NCI-H2227 treated with DMSO at 0.1 percent for 48 hours (cell line): ENCODE measurements around the gene BMERB1.
"Not testable (repeated sequence)": the region's sequence is repeated elsewhere in the genome, so short reads cannot be mapped to it uniquely, and the experiment has no call there.

Experiments
- DNase-seq: peaks from one replicate; lab custom pipeline; 2025; lab: John Stamatoyannopoulos, UW

The BMERB1 gene

GRCh38 chr16:15523092-15523541 is 88.7 kb downstream of the BMERB1 start:
- DNase-seq = no peak

DNA sequence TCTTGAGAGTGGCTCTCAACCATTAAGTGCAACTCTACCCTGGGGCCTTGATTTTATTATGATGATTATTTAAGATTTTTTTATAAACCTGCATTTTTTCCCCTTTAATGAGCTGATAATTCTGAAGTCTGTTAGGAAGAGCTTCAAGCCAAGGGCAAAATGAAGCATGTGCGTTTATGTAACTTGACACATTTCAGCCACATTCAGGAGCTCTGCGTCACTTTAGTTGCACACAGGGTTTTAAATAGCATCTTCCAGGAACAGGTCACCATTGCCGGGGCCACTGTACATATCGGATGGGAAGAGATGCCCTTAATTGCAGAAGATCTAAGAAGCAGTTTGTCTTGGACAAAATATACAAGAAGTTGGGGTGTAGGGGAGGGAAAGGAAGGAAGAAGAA is 89.6 kb downstream of the BMERB1 start:
- no peak for DNase-seq

DNA sequence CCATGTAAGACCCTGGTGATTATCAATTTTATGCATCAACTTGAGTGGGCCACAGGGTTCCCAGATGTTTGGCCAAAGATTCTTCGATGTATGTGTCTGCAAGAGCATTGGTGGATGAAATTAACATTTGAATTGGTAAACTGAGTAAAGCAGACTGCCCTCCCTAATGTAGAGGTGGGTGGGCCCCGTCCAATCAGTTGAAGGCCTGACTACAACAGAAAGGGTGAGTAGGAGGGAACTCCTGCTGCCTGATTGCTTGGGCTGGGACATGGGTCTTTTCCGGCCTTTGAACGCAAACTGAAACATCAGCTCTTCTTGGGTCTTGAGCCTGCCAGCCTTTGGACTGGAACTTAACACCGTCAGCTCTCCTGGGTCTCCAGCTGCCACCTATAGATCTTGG is 90.6 kb downstream of the BMERB1 start:
- no peak for DNase-seq

- DNase-seq = no peak
Measured at GRCh38 chr16:15526097-15526496, 91.7 kb downstream of the BMERB1 start.

DNA sequence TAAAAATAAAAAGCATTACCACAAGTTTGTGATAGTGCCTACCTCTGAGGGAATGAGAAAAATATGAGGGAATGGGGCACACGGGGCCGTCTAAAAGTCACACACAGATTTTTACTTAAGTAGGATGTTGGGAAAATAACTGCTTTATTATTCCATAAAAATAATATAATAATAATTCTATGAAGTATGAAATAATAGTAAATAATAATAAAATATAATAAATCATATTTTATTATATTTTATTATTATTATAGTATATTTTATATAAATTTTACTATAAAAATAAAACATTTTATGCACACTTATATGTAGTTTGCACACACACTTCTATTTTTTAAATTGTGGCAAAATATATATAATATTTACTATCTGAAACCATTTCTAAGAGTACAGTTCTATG is 92.3 kb downstream of the BMERB1 start:
- no peak for DNase-seq

DNA sequence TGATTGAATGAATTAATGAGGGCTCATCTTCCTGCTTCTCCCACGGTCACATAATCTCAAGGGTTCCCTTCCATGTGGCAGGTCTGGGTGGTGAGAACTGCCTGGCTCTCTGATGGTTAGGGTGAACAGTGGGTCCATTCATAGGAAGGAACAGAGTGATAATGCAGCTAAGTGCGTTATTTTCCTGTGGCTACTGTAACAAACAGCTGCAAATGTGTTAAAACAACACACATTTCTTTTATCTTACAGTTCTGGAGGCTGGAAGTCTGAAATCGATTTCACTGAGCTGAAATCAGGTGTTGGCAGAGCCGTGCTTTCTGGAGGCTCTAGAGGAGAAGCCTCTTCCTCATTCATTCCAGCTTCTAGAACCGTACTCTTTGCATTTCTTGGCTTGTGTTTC is 95.3 kb downstream of the BMERB1 start:
- no peak for DNase-seq

GRCh38 chr16:15530085-15530484 is 95.7 kb downstream of the BMERB1 start:
- DNase-seq = no peak

DNA sequence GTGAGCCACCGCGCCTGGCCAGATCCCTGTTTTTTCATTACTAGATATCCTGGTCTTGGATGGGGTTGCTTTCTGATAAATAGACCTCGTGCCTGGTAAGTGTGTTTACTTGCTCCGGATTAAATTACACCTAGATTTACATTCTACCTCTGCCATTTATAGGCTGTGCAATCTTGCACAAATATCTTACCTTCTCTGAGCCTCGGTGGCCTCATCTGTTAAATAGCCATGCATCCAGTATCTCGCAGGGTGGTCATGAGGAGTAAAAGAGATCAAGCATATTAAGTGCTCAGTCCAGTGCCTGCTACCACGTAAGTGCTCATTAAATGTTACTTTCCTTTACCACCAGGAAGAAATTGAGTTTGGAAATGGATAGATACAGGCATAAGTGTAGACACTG is 98.4 kb downstream of the BMERB1 start:
- DNase-seq = no peak

DNA sequence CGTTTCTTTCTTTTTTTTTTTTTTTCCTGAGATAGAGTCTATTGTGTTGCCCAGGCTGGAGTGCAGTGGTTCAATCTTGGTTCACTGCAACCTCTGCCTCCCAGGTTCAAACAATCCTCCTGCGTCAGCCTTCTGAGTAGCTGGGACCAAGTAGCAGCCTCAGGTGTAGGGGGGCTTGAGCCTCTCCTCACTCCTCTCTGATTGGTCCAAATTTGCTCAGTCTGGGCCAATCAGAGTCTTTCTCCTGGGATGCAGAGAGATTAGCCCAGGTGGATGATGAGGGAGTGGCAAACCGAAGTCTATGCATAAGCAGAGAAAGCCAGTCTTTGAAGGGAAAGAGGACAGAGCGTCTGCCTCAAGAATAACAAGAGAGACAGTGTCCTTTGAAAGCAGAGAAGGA is 99.0 kb downstream of the BMERB1 start:
- DNase-seq = no peak

DNA sequence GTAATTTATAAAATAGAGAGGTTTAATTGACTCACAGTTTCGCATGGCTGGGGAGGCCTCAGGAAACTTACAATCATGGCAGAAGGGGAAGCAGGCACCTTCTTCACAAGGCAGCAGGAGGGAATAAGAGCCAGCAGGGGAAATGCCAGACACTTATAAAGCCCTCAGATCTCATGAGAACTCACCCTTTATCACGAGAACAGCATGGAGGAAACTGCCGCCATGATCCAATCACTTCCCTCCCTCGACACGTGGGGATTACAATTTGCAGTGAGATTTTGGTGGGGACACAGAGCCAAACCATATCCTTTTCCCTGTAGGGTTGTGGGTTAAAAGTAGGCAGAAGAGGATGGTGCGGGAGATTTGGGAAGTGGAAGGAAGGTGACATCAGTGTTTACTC is 101.4 kb downstream of the BMERB1 start:
- no peak for DNase-seq

DNA sequence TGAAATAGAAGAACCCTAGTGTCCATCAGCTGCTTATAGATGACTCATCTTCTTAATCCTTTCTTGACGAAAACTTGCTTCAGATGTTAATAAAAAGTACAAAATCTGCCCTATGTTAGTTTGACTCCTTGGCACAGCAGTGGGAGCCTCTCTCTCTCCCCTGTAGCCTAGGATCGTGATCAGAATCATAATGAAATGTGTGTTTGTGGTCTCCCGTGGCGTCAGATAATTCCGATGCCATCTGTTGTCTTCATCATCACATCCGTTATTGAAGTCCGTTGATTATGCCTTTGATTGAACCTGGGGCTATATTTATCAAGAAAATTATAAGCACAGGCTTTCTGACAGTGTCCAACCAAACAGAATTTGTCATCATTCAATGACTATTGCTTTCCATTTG is 102.5 kb downstream of the BMERB1 start:
- DNase-seq = no peak

DNA sequence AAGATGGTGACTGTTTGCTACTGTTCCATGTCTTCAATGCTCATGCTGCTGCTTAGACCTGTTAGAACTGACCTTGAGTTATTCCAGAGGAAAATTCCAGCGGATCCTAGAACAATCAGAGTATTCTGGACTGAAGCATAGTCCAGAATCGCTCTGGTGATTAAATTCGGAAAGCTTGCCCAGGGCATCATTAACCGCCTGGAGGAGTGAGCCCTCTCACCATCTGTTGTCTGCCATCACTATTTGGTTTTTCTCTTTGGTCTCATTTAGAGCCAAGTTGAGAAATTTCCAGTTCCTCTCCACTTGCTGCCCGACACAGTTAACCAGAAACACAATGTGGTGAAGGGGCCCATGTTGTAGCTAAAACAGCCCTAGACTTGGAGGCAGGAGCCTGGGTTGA is 104.1 kb downstream of the BMERB1 start:
- no peak for DNase-seq

GRCh38 chr16:15539197-15539596 is 104.8 kb downstream of the BMERB1 start:
- peak; percentile 39 for DNase-seq

GRCh38 chr16:15542261-15542660 is 107.9 kb downstream of the BMERB1 start:
- no peak for DNase-seq

DNA sequence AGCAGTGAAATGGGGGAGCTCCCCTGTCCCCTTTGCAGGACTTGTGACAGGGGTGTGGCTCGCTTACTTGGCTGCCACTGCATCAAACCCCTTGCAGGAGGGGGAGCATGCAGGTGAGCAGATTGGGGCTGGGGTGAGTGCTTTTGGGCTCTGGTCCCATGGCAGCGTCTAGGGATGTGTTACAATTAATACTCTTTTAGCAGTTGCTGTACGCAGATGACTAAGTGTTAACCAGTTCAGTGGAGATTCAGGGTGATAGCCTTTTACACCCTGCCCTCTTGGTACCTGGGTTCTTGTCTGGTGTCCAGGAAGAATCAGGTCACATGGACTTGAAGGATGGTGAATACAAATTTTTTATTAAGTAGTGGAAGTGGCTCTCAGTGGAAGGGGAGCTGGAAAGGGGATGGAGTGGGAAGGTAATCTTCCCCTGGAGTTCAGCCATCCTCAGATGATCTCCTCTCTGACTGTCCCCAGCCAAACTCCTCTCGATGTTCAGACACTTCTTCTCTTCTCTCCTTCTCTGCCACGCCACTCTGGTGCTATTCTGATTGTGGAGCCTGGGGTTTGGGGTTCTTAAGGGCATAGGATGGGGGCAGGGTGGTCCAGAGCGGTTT is 108.5 kb downstream of the BMERB1 start:
- no peak for DNase-seq

DNA sequence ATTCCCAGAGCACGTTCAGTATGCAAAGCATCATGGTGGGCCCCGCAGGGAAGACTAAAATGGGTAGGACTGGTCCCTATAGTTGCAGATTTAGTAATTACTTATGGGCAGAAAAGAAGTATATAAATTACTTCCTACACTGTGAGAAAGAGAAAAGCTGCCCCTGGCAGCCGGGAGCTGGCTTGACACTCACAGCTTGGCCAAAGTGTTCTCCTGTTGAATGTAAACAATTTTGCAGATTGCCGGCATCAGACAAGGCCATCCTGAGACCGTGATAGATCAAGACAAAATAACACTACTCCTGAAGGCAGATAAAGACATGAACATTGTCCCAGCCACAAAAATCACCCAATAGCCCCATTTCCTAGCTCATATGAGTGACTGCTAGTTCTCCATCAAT is 110.0 kb downstream of the BMERB1 start:
- no peak for DNase-seq

- DNase-seq = no peak
Measured at GRCh38 chr16:15545544-15545943, 111.2 kb downstream of the BMERB1 start.

DNA sequence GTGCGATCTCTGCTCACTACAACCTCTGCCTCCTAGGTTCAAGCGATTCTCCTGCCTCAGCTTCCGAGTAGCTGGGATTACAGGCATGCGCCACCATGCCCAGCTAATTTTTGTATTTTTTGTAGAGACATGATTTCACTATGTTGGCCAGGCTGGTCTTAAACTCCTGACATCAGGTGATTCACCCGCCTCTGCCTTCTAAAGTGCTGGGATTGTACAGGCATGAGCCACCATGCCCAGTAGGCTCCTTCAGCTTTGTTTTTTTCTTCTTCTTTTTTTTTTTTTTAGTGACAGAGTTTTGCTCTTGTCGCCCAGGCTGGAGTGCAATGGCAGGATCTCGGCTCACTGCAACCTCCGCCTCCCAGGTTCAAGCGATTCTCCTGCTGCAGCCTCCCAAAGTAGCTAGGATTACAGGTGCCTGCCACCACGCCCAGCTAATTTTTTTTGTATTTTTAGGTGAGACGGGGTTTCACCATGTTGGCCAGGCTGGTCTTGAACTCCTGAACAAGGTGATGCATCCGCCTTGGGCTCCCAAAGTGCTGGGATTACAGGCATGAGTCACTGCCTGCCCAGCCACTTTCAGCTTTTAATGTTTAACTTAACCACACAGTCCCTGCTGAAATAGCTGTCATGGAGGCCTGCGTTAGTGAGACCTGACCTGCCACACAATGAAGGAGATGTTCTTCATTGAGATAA is 112.8 kb downstream of the BMERB1 start:
- DNase-seq = not testable (repeated sequence)

DNA sequence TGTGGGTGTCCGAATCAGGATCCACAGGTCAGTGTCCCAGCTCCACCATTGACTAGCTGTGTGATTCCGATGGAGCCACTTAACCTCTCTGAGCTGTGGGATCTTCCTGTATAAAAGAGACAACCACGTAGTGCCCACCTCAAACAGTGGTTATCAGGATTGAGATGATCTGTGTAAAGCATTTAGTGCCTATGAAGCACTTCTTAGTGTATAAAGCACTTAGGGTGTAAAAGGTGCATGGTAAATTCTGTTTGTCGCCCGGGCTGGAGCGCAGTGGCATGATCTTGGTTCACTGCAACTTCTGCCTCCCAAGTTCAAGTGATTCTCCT is 113.3 kb downstream of the BMERB1 start:
- DNase-seq = no peak

DNA sequence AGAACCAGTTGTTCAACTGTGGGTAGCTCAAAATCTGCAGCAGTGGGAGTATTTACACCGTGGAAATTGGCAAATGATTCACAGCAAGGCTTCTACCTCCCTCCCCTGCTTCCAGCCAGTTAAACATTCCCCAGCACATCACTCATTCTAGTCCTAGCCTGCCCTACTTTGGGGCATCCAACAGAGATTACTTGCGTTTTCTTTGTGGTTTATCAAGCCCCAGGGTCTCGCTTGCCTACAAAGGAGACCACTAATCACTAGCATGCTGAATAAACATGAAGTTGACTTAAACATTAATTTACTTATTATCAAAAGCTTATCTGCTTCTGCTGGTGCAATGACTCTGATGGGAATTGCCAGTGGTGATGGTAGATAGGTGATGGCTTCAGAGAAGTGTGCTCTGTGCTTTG is 114.1 kb downstream of the BMERB1 start:
- DNase-seq = no peak

DNA sequence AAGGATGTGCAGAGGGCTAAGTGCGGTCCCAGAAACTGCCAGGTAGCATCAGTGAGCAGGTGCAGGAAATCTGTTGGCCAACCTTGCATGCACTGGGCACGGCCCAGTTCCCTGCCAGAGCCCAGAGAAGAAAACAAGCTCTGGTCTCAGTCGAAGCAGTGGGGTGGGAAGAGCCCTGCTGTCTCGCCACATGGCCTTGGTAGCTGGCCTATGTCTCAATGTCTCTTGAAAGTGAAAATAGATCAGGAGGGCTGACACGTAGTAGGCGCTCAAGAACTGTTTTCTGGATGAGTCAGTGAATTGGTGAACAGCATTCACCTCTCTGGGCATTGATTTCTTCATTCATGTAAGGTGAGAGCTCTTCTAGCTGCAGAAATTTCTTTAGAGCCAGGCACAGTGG is 118.1 kb downstream of the BMERB1 start:
- DNase-seq = no peak

DNA sequence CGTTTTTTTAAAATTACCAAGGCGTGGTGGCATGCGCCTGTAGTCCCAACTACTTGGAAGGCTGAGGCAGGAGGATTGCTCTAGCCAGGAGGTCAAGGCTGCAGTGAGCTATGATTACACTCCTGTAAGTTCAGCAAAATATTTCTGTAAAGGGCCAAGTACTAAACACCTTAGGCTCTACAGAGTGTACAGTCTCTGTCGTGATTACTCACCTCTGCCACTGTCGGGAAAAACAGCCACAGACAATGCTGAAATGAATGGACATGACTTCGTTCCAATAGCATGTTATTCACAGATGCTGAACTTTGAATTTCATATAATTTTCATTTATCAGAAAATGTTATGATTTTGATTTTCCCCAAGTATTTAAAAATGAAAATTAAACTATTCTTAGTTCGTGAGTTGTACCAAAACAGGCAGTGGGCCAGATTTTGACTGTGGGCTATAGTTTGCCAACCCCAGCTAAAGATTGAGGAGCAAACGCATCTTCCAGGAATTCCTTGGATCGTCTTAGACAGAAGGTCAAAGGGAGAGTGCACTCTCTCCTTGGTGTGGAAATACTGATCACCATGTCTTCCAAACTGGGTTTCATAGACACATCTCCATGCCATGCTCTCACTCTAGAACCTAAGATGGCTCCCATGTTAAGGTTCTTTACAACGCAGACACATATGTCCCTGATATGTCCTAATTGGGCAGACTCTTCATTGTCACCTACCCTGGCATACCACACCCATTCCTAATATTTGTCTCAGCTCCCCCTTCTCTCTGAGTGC is 119.1 kb downstream of the BMERB1 start:
- DNase-seq = no peak

GRCh38 chr16:15556130-15556529 is 121.7 kb downstream of the BMERB1 start:
- DNase-seq = no peak
